ENCODE results near the gene DCDC2C.

DNA sequence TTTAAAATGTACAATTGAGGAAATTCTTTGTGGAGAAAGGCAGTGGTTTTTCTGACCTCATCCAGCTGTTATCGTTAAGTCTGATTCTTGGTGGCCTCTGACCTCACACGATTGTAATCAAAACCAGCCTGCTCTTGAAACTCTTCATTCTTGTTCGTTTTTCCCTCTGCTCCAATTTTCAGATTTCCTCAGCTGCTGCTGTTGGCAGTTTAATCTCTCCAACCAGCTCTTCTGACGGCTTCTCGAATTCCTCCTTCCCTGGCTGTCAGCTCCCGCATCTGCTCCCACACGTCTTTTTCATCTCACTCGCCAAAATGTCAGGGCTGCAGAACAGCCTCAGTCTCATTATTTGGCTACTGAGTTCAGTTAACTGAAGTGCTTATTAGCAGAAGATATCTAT lies 136.1 kb downstream of the DCDC2C start:
- no peak for TF ChIP-seq GATA3 (IDR thresholded peaks at IDR 0.05; ENCODE audit: low read depth, low read length)
- TF ChIP-seq GATA2 (IDR thresholded peaks at IDR 0.05; ENCODE audit: low read depth, low read length), result no peak

Data from SH-SY5Y (cell line).